ENCODE data around the gene GALR3.

GALR3 gene

GRCh38 chr22:37832022-37832857, 9.1 kb downstream of the GALR3 start:
- Histone ChIP-seq H2AFZ (ENCODE audit: low read depth) (no peak overlapping the region), H3K27me3 (ENCODE audit: insufficient read depth, low read depth) (no peaks in the 10 kb centered on the region), H3K36me3 (ENCODE audit: insufficient read depth) (no peaks in the 10 kb centered on the region; the same call in 1 of the 2 replicates), H3K79me2 (ENCODE audit: insufficient read depth, low read depth) (no peaks in the 10 kb centered on the region), H4K20me1 (ENCODE audit: insufficient read depth) (no peaks in the 10 kb centered on the region), H3K27ac (no peak overlapping the region), H3K4me1 (ENCODE audit: low read depth, poor library complexity, severe bottlenecking) (no peaks in the 10 kb centered on the region), H3K4me2 (no peak overlapping the region), H3K4me3 (IDR thresholded peaks at IDR 0.05; ENCODE audit: insufficient read depth, low read depth, low read length) (no peak overlapping the region), H3K9ac (no peak overlapping the region)
- no peak for TF ChIP-seq CTCF (conservative IDR thresholded peaks at IDR 0.05; ENCODE audit: low read depth, low read length)

- no peak for TF ChIP-seq CTCF (conservative IDR thresholded peaks at IDR 0.05; ENCODE audit: low read depth, low read length)
- H2AFZ ChIP-seq (ENCODE audit: low read depth), result no peak overlapping the region
- no peak overlapping the region for H3K9ac ChIP-seq
- H3K36me3 ChIP-seq (ENCODE audit: insufficient read depth), result no peaks in the 10 kb centered on the region
- no peak overlapping the region for H3K4me3 ChIP-seq (IDR thresholded peaks at IDR 0.05; ENCODE audit: insufficient read depth, low read depth, low read length)
- H3K27me3 ChIP-seq (ENCODE audit: insufficient read depth, low read depth), result no peaks in the 10 kb centered on the region
- peaks cover 20% of the 10 kb centered on the region; the same call in 1 of the 2 replicates for H3K79me2 ChIP-seq (ENCODE audit: insufficient read depth, low read depth)
- H3K4me1 ChIP-seq (ENCODE audit: low read depth, poor library complexity, severe bottlenecking), result peaks cover 13% of the 10 kb centered on the region
- H3K4me2 ChIP-seq, result peak overlapping the region; percentile 67; the same call in 1 of the 2 replicates
- H3K27ac ChIP-seq, result no peak overlapping the region
- H4K20me1 ChIP-seq (ENCODE audit: insufficient read depth), result no peaks in the 10 kb centered on the region
Measured at GRCh38 chr22:37842015-37842793, 19.0 kb downstream of the GALR3 start.

GRCh38 chr22:37843741-37844089, 20.5 kb downstream of the GALR3 start:
- H3K79me2 ChIP-seq (ENCODE audit: insufficient read depth, low read depth), result peaks cover 20% of the 10 kb centered on the region; the same call in 1 of the 2 replicates
- H3K9ac ChIP-seq, result peak overlapping the region; percentile 61
- no peaks in the 10 kb centered on the region for H3K36me3 ChIP-seq (ENCODE audit: insufficient read depth)
- peaks cover 13% of the 10 kb centered on the region for H3K4me1 ChIP-seq (ENCODE audit: low read depth, poor library complexity, severe bottlenecking)
- H3K27me3 ChIP-seq (ENCODE audit: insufficient read depth, low read depth), result no peaks in the 10 kb centered on the region
- no peak for TF ChIP-seq CTCF (conservative IDR thresholded peaks at IDR 0.05; ENCODE audit: low read depth, low read length)
- peak overlapping the region; percentile 67 for H3K4me2 ChIP-seq
- H2AFZ ChIP-seq (ENCODE audit: low read depth), result peak overlapping the region; percentile 87
- H3K4me3 ChIP-seq (IDR thresholded peaks at IDR 0.05; ENCODE audit: insufficient read depth, low read depth, low read length), result no peak overlapping the region
- peak overlapping the region; percentile 83 for H3K27ac ChIP-seq
- H4K20me1 ChIP-seq (ENCODE audit: insufficient read depth), result no peaks in the 10 kb centered on the region

GRCh38 chr22:37844904-37845329, 21.7 kb downstream of the GALR3 start:
- Histone ChIP-seq H2AFZ (ENCODE audit: low read depth) (peak overlapping the region; percentile 87), H3K36me3 (ENCODE audit: insufficient read depth) (no peaks in the 10 kb centered on the region), H3K9ac (peak overlapping the region; percentile 36; the same call in 1 of the 2 replicates), H3K4me3 (IDR thresholded peaks at IDR 0.05; ENCODE audit: insufficient read depth, low read depth, low read length) (no peak overlapping the region), H4K20me1 (ENCODE audit: insufficient read depth) (no peaks in the 10 kb centered on the region), H3K4me1 (ENCODE audit: low read depth, poor library complexity, severe bottlenecking) (peaks cover 14% of the 10 kb centered on the region), H3K27ac (peak overlapping the region; percentile 83), H3K27me3 (ENCODE audit: insufficient read depth, low read depth) (no peaks in the 10 kb centered on the region), H3K79me2 (ENCODE audit: insufficient read depth, low read depth) (peaks cover 26% of the 10 kb centered on the region), H3K4me2 (peak overlapping the region; percentile 37; the same call in 1 of the 2 replicates)
- TF ChIP-seq CTCF (conservative IDR thresholded peaks at IDR 0.05; ENCODE audit: low read depth, low read length), result no peak

Measured in KMS-11 (cell line).